GM12892 (cell line): ENCODE results near the gene DCUN1D2.

Experiments used
- POLR2A ChIP-seq: IDR thresholded peaks from 2 replicates; pipeline ENCODE4 v1.6.1; 2011; ENCODE audit warnings: low read depth, low read length, control low read depth
- POLR2AphosphoS5 ChIP-seq: IDR thresholded peaks from 2 replicates; pipeline ENCODE4 v1.6.1; 2011; ENCODE audit warnings: low read depth, low read length, control low read depth
- TAF1 ChIP-seq: IDR thresholded peaks from 2 replicates; pipeline ENCODE4 v1.6.1; 2011; ENCODE audit warnings: low read depth, mild to moderate bottlenecking, control low read depth, low read length, borderline replicate concordance

- TF ChIP-seq POLR2AphosphoS5 (no peak), POLR2A (no peak), TAF1 (no peak)
Observed at GRCh38 chr13:113486698-113487097, 3.8 kb downstream of the DCUN1D2 start.
